Activated CD8-positive, alpha-beta memory T cell treated with anti-CD3 and anti-CD28 coated beads, Interleukin-2, amount 50 U/mL, for 24 hours (primary cell): ENCODE measurements around the gene TMEM30A.

Source experiments
- DNase-seq: peaks from one replicate; pipeline ENCODE4 v3.0.0-alpha.2; 2020; ENCODE audit errors: extremely low read depth

The TMEM30A gene

DNA sequence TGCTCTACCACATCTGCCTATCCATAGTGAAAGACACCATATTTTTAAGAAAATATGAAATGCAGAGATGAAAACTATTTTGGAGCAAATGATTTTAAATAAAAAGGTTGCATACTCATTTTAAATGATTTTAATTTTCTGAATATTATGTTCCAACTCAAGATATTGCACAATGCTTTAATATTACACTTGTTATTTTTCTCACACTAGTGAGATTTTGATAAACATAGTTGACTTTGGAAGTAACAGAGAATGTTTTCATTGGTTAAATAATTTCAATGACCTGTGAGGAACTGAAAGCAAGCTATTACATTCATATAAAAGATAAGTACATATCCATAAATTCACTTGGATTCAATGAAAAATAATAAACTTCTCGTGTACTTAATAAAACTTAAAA is 7.2 kb upstream of the TMEM30A start:
- no peak for DNase-seq

GRCh38 chr6:75291331-75291730 is 6.7 kb upstream of the TMEM30A start:
- DNase-seq: no peak

DNA sequence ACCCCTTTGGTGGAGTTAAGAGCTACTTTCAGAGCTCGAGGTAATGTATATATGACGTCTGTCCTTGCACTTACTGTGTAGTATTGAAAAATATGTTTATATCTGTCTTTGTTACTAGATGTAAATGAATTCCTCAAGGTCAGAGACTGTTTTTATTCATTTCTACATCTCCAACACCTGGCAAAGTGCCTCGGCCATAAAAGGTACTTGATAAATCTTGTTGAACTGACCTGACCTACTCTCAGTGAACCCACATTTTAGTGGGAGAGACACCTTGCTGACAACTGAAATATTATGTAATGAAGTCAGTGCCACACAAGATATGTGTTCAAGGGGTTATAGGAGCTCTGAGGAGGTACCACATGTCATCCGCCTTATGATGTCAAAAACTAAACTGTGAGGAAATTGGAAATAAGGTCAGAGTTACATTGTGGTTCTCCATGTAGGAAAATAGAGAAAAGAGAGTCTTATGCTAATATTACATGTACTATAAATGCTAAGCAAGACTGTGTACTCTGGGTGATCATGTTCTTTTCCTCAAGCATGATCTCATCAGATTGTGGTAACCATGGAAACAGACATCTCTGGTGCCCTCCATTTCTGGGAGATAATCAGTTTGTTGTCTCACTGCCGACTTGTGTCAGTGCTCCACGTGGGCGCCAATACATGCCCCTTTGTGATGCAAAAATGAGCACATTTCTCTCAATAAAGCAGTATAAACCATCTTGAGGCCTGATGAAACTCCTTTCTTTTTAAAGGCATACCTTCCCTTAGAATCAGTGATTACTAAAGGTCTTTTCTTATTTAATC is 5.7 kb upstream of the TMEM30A start:
- no peak for DNase-seq

DNA sequence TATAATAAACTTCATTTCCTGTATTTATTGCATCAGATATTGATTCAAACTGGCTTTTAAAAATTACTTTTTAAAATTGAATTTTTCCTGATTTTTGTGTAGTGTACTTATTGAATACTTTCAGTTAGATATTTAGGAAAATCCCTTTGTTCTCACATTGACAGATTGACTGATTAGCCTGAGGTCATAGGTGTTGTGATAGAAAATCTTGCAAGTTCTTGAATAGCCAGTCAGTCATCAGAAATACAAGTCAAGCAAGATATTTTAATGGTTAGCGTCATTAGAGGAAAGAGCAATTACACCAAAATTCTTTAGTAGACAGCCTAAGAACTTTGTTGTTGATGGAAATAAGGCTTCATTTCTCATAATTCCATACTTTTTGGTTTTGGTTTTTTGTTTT is 3.4 kb upstream of the TMEM30A start:
- no peak for DNase-seq

DNA sequence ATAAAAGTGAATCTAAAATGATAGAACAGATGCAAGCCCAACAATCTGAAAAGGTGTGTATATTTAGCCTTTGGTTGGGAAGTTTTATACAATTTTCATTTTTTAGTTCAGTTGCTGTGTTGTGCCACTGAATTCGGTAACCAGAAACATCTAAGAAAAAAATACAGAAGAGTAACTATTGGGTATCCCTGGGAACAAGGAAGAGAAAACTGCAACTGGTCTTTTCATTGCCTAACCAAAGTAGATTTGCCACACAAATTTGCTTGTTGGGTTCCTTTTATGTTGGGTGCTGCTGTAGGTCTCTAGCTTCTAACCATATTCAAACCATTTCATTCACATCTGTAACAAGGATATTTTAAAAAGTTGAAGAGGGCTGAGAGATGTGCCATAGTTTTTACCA is 2.8 kb upstream of the TMEM30A start:
- DNase-seq: no peak

DNA sequence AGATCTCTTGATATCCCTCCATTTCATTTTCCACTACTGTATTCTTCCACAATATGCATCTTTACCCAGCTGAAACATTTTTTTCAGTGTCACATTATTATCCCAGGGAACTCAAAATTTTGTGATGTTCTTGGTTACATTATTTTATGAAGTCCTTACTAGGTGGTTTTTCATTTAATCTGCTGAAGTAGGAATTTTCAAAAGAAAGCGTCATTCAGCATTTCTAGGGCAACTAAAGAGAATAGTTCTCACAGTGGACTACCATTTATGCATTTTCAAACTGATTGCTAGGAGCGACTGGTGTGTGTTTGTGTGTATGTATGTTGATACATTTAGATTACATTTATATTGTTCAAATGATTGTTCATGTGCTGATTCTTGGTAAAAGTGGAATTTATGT is 2.4 kb upstream of the TMEM30A start:
- no peak for DNase-seq

GRCh38 chr6:75285283-75285639 is 669 bp upstream of the TMEM30A start:
- DNase-seq: no peak

DNA sequence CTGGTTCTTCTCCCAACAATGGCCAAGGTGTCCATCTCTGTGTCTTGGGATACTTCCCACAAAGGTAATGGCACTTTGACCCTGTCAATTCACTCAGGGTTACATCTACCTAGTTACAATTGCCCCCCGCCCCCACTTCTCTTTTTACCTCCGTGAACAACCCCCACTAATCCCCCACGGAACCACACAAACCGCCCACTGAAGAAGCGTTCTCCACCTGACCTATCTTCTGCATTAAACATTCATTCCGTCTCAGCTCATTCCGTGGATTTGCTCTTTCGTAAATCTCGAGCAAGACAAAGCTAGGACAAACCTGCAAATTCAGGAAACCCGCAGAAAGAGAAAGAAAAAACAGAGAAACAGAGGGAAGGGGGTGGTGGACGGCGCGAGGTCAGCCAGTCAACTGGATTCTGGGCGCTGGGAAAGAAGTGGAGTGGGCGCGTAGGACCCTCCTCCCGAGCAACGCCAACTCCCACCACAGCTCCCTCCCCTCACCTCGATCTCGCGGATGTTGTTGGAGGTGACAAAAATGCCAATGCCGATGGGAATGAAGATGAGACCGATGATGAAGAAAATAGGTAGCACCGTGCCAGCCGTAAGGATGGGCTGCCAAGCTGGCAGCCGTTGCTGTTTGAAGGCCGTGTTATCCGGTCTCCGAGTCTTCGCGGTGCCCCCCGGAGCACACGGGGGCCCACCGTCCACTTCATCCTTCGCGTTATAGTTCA is 523 bp downstream of the TMEM30A start:
- peak; percentile 7 for DNase-seq

GRCh38 chr6:75282706-75283105 is 1.9 kb downstream of the TMEM30A start:
- no peak for DNase-seq

DNA sequence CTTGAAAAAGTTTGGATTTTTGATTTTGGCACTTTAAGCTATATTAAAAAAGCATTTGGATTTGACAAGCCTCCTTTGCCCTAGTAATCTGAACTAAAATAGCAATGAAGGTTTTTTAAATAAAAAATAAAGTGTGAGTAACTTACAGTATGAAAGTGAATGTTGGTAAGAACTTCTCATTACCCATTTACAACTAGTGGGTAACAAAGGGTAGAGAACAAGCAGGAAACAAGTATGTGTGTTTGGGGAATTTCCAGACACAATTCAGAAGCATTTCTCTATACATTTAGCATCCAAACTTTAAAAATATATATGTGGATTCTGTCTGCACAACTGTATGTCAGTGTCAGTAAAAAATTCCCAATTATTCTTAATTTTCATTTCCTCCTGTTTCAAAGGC is 2.9 kb downstream of the TMEM30A start:
- DNase-seq: no peak

- no peak for DNase-seq
Measured at GRCh38 chr6:75280131-75280855, 4.3 kb downstream of the TMEM30A start.

- no peak for DNase-seq
Measured at GRCh38 chr6:75279418-75279817, 5.2 kb downstream of the TMEM30A start.

DNA sequence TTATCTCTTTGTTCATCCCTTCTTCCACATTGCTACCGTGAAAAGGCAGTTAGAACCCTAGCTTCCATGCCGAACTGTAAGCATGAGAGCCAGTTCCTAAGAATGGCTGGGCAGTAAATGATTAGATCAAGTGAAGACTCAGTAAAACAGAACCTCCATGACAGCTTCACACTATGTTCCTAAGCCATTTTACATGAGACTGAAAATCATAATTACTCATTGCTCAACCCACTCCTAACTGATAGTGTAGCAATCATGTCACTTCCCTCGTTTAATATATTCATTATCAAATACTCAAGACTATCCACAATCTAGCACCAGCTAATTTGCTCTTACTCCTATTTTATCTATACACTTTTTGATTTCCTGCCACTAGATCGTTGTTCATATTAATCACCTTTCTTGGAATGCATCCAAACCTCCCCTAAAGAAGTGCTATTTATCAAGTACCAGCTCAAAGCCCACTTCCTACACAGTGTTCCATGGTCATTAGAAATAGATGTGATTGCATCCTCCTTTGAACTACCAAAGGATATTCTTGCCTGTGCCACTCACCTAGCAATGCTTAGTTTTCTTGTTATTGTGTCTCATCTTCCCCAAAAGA is 6.0 kb downstream of the TMEM30A start:
- DNase-seq: no peak

DNA sequence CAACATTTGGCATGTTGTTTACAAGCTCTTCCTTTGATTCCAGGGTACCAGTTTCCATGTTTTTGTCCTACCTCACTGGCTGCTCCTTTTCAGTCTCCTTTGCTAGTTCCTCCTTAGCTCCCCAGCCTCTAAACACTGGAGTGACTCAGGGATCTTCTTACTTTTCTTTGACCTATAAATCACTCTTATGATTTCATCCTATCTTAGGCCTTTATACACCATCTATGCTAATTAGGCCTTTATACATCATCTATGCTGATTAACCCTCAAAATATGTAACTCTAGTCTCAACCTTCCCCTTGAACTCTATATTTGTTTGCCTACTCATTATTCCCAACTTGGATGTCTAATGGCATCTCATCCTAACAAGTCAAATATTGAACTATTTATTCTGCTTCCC is 9.5 kb downstream of the TMEM30A start:
- DNase-seq: no peak

GRCh38 chr6:75273009-75273408 is 11.6 kb downstream of the TMEM30A start:
- no peak for DNase-seq

DNA sequence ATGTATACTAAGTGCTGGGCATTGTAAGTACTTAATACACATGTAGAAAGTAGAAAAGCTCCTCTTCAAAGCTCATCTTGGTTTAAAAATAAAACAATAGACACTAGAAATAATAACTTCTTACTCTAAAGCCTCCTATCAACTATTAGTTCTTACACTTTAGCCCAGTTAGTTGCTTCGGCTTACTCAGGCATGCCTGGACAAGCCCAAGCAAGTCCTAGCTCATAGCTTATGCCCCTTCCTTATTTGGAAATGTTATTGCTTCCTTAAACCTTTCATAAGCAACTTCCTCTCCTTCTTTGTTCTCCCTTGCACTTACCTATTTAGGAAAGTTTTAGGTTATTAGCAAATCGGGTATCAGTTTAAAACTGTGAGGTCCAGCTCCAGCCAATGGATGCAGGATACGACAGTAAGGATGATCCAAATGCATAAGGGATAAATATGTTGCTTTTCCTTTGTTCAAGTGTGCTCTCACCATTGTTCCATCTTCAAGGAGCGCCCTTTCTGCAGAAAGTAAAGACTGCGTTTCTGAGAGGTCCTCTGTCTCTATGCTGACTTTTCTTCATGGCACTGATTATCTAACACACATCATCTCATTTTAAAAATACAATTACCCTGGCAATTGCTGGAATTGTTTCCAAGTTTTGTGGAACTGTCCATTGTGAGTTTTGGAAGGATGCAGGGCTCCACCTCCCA is 12.3 kb downstream of the TMEM30A start:
- no peak for DNase-seq

GRCh38 chr6:75268988-75269354 is 15.6 kb downstream of the TMEM30A start:
- no peak for DNase-seq

GRCh38 chr6:75268121-75268987 is 16.2 kb downstream of the TMEM30A start:
- no peak for DNase-seq

DNA sequence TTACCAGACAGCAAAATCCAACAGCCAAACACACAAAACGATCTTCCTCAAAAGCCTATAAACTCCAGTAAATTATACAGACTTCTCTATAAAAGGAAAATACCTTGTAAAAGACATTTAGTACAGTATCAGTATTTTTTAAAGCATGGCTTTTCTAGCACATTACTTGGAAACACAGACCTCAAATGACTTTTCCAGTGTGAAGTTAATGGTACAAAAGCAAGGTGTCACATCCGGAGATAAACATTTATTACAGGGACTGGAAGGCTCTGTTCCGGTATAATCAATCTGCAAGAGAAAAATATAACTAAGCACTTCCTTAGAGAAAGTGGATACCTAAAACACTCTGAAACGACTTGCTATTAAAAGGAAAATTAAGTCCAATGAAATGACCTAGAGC is 17.1 kb downstream of the TMEM30A start:
- DNase-seq: no peak

GRCh38 chr6:75266716-75267291 is 17.8 kb downstream of the TMEM30A start:
- no peak for DNase-seq

- no peak for DNase-seq
Measured at GRCh38 chr6:75263401-75263750, 21.2 kb downstream of the TMEM30A start.
